ENCODE data around the gene ZNF582. TPM values are rescaled to one million over a fixed set of nuclear protein-coding genes. Genes with fewer than 3 reads are reported as not detected.

ZNF582 gene
- total RNA-seq (ENCODE audit: low replicate concordance): 2.9 and 3.9 TPM in 2 replicates

GRCh38 chr19:56393119-56394012, at the start of gene ZNF582:
Gene ZNF582, minus strand, starts transcription at chr19:56393534. Its CDS starts 1,782 bp downstream, at chr19:56391752.

DNA sequence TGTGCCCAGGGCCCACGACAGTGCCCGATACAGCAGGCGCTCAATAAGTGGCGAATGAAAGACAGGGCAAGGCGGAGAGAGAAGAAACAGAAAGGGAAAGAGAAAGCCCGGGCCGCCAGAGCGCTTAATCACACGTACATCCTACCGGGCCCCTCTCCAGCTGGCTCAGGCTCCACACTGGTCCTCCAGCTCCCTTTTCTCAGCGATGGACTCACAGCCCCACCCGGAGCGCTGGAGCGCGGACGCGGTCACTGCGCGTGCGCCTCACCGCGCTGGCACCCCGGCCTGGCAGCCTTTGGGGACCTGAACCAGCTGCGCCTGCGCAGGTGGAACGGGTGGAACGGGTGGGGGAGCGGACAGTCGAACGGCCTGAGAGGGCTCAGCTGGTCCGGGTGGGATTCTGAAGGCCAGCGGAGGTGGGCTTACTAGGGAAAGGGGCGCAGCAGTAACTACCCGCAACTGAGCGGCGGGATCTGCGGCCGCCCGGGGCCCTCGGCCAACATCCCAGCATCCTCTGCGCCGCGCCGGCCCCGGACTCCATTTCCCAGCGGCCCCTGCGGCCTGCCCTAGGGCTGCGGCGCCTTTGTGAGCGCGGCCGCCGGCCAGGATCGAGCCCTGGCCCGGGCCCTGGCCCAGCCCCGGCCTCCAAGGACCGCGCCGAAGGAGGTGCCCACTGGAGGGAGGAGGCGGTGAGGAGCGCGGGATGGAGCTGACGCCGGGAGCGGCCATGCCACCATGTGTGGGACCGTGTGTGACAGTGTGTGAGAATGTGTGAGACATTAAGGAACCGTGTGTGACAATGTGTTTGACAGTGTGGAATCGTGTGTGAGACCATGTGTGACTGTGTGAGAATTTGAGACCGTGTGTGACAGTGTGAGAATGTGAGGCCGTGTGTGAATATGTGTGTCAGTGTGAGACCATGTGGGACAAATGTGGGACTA, 10.7 kb upstream of the ZNF582 start, which contains the start of gene ZNF583:
TSS of gene ZNF583 (plus strand) at position 569 of the 941 bp plus-strand sequence. CDS start 2,783 bp downstream, outside the sequence.

Other genes with a start within 250 kb of the ZNF582 start
- gene GALP, start 217.5 kb downstream of the ZNF582 start, total RNA-seq (ENCODE audit: low replicate concordance): not detected in 2 replicates
- gene ZSCAN5B, start 195.8 kb downstream of the ZNF582 start, total RNA-seq (ENCODE audit: low replicate concordance): not detected in 2 replicates
- not detected in 2 replicates for gene ZSCAN5C, start 191.3 kb downstream of the ZNF582 start, total RNA-seq (ENCODE audit: low replicate concordance)
- not detected in 2 replicates for gene EDDM13, start 120.8 kb downstream of the ZNF582 start, total RNA-seq (ENCODE audit: low replicate concordance)
- gene ZSCAN5A, start 78.7 kb downstream of the ZNF582 start, total RNA-seq (ENCODE audit: low replicate concordance): 4.6 and 5.0 TPM in 2 replicates
- gene ZNF583, start 10.8 kb upstream of the ZNF582 start, total RNA-seq (ENCODE audit: low replicate concordance): 6.3 and 12.6 TPM in 2 replicates
- 4.3 and 4.4 TPM in 2 replicates for gene ZNF667, start 83.8 kb upstream of the ZNF582 start, total RNA-seq (ENCODE audit: low replicate concordance)
- gene ZNF471, start 114.3 kb upstream of the ZNF582 start, total RNA-seq (ENCODE audit: low replicate concordance): 2.9 and 5.7 TPM in 2 replicates
- gene ZFP28, start 145.4 kb upstream of the ZNF582 start, total RNA-seq (ENCODE audit: low replicate concordance): 2.7 and 7.8 TPM in 2 replicates
- gene ZNF470, start 173.9 kb upstream of the ZNF582 start, total RNA-seq (ENCODE audit: low replicate concordance): 4.7 and 7.8 TPM in 2 replicates
- 6.8 and 8.3 TPM in 2 replicates for gene ZNF71, start 201.8 kb upstream of the ZNF582 start, total RNA-seq (ENCODE audit: low replicate concordance)
- gene SMIM17, start 249.6 kb upstream of the ZNF582 start, total RNA-seq (ENCODE audit: low replicate concordance): 0.38 TPM in 1 of 2 replicates, not detected in the other

All from smooth muscle cell of the coronary artery (primary cell).